HG03575 (cell line): ENCODE measurements around the gene KRTAP20-4.

Experiments
- ATAC-seq: cut with Tn5 transposase; IDR thresholded peaks from one replicate; pipeline ENCODE4 v1.9.1; 2021; ENCODE audit not compliant: unreplicated experiment, insufficient number of reproducible peaks, low FRiP score; ENCODE audit errors: extremely low read depth

KRTAP20-4 gene

DNA sequence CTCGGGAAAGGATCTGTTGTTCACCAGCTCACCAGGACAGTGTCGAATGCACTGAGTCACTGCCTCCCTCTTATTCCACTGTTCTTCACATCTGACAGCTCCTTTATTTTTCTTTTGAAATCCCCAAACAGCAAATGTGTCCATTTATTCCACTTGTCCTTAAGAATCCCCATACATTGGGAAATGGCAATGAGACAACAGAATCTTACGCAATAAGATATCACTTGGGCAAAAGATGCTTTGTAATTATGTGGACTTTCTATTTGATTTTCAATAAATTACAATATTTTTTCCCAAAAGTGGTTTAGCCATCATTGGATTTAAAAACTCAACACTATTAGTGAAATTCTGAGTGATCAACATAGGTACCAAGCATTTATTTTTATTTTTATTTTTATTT, 18.3 kb downstream of the KRTAP20-4 start:
- no peak for ATAC-seq

DNA sequence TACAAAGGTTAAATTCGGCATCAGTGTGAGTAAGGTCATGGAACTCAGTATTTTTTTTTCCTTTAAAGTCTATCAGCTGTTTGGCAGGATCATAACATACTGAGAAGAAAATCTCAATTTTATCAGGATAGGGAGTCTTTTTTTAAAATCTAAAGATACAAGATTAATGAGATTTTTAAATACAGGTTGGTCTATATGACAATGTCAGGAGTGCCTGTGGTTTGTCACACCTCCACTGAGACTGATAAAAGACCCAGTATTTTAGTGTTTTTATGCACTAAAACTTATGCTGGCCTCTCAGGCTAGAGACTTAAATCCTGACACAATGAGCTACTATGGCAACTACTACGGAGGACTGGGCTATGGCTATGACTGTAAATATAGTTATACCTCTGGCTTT, 22.1 kb downstream of the KRTAP20-4 start, which contains the start of gene KRTAP20-3:
KRTAP20-3 (plus strand) TSS at position 301 of the 400 bp plus-strand sequence.
- no peak for ATAC-seq

DNA sequence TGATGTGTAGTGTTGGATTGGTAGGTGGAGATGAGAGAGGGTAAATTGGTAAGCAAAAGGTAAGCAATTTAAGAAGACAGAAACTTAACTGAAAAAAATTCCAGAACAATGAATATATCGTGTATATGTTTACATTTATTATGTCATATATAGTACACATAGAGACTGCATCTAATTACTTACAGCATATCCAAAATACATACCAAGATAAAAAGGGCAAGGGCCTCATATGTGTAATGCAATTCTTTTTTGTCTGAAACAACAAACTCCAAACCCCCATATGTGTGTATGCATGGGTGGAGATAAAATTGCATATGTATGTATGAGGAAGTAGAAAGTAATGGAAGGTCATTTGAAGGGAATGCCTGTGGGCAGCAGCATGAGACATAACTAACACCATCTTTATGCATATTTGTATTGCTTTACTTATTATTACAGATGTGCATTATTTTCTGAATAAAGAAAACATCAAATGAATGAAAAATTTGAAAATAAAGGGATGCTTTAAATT, 26.5 kb downstream of the KRTAP20-4 start:
- ATAC-seq = no peak

DNA sequence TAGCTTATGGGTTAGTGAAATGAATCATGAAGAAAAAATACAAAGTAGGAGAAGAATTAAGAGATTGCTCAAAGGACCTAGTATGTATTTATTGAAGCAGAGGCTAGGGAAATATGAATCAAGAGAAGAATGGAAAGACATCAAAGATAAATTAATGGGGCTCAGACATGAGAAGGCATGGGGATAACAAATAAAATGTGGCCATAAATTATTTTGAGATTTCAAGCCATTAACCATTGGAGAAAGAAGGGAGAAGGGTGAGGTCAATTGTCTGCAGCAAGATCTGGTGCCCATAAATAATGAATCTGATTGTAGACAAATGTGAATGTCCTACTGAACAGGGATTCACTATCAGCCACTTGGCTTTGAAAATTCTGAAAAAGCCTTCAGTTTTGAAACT, 32.5 kb downstream of the KRTAP20-4 start:
- ATAC-seq = no peak

DNA sequence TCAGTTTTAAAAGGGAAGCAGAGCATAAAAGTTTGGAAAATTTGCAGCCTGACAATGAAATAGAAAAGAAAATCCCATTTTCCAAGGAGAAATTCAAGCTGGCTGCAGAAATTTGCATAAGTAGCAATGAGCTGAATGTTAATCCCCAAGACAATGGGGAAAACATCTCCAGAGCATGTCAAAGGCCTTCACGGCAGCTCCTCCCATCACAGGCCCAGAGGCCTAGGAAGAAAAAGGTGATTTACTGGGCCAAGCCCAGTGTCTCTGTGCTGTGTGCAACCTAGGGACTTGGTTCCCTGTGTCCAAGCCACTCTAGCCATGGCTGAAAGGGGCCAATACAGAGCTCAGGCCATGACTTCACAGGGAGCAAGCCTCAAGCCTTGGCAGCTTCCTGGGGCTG, 48.3 kb downstream of the KRTAP20-4 start:
- ATAC-seq = no peak
